Right lung (tissue), 5 donors: ENCODE results near the gene DROSHA. TPM values are rescaled to one million over a fixed set of nuclear protein-coding genes. Genes with fewer than 3 reads are reported as not detected.
A peak's percentile ranks its signal among the peaks of the same experiment; 100 is the strongest.

Experiments used
- DNase-seq, 2 donors: peaks; one replicate each; pipeline ENCODE4 v3.0.0-alpha.2; 2013
- polyA plus RNA-seq, 5 donors: library from polyadenylated mRNA; unstranded; fragments of 120-200 nt; gene quantifications; one replicate each; pipeline versions ENCODE4 v1.2.1 to v1.2.3, GENCODE V29; 2013; ENCODE audit warnings: inconsistent platforms in 1 of 5, low replicate concordance in 1 of 5; ENCODE audit not compliant: insufficient read length in 5 of 5, insufficient read depth in 1 of 5

Gene DROSHA
- polyA plus RNA-seq, 5 donors: 71.6 to 96.6 (median 94.2) TPM

DNA sequence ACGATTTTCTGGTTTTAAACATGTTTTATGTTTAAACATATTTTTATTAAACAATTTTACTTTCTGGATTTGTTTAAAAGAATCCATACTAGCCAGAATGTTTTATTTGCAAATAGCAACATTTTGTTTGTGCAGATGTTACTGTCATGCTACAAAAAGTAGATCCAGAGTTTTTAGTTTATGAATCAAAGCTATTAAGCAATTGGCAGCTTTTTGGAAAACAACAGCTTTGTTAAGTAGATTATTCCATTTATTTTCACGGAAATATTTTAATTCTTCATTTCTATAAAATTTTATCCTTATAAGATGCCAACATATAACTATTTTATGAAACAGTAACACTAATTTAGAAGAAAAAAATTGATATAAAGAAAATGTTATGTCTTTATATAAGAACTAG, 60.9 kb downstream of the DROSHA start:
- DNase-seq: no peak

DNA sequence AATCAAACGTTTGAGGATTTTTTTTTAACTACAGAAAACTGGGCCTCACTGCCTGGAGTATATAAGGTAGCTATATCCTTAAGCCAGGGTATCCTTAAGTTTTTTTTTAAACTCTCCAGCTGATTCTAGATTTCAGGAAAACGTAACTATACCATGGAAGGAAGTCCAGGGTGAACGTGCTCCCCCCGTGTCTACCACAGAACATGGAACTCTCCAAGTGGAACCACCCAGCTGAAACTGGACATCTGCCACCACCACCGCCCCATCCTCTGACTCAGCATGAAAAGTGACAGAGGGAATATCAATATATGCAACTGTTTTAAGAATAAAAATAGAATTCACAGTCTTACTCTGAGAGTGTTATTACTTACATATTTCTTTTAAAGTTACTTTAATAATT, 61.3 kb downstream of the DROSHA start:
- DNase-seq: no peak

DNA sequence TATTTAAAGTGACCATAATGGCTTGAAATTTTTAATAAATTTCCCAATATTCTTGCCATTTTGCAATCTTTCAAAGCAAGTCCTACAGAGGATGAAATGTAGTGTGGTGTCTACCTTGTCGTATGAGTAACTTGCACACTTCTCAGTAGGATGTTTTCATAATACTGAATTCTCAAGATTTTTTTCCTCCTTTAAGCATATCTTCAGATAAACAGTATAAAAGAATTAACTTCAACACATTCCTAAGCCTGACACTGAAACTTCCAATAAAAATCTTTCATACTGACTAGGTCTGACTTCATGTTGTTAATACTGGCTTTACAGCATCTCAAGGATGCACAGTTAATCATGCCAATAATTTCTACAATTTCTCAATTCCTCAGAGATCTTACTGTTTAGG, 62.0 kb downstream of the DROSHA start:
- DNase-seq: no peak

DNA sequence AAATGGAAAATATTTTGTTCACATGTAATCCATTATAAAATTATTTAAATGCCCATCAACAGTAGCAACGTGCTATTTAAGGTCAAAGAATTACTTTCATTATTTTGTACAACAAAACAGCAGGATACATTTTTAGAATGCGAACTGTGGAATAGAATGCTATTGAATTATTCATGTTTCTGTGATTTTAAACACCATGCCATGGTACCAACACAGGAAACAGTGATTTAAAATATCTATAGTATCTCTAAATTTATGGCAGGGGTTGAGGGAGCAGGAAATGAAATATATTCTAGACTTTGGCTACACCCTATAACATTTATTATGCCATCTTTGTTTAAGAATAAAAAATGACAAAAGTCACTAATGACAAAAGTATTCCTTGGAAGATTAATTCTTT, 62.4 kb downstream of the DROSHA start:
- DNase-seq: no peak

DNA sequence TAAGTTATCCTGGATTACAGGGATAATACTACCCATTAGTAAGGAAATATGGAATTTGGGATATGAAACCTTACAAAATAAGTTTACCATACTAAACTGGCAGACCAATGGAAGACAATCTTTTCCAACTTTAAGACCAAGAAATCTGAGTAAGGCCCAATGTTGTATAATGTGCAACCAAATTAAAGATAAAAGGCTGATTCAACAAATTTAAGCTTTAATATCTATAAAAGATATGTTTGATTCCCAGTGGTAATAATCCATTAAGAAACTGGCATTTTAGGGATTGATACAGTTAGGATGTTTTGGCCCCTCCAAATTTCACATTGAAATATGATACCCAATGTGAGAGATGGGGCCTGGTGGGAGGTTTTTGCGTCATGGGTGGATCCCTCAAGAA, 66.6 kb downstream of the DROSHA start:
- no peak for DNase-seq

DNA sequence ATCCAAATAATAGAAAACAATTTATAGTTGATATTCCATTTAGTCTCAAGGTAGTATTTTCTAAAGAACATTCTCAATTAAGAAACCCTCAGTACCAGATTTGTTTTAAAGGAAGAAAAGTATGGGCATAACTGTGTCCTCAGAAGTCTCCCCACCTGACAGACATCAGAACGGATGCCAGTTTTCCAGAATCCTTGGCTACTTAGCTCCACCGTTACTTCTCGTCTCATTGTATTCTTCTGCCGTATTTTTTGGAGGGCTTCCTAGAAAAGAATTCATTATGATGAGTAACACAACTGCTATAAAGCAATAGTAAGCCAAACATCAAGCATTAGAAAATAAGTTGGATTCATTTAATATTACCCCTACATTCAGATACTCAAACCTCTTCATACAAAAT, 67.8 kb downstream of the DROSHA start:
- no peak for DNase-seq

DNA sequence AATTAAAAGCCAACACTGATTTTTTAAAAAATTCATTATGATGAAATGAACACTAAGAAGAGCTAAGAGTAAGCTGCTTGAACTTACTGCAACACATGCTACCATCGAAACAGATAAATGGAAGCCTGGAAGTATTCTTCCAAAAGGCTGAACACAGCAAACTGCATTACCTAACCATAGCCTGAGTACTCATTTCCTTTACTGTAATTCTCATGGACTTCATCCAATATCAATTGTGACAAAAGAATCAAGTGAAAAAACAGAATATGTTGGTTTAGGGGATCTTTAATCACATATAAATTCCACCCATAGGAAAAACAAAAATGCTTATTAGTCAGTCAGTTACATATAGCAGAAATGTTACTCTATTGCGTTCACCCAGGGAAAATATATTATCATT, 68.5 kb downstream of the DROSHA start:
- no peak for DNase-seq

DNA sequence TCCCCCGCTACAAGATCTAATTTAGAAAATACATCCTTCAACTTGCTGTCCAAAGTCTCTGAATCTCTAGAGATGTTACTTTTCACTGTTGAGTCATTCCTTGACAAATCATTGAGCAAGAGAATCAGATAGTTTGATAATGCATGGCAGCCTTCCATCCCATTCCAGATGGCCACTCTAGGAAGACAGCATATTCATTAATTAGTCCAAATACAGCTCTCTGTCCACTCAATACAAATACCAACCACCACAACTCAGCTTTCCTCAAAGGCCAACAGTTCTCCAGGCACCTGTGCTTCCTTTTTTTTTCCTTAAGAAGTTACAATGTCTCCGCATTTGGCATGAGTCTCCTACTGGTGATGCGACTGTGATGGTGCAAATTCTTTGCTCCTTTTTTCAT, 72.3 kb downstream of the DROSHA start:
- DNase-seq: no peak

DNA sequence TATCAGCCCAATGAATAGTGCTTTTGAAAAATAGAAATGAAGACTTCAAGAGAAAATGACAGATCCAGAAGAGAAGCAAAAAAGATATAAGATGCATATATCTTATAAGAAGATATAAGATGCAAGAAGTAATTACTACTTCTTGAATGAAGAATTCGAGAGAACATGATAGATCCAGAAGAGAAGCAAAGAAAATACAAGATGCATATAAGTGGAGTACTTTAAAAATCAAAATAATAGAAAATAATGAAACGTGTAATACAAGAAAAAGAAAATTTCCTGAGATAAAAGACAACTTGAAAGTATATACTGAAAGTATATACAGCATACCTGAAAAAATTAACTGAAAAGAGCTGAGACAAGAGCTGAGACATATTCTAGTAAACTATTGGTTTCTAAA, 76.7 kb downstream of the DROSHA start:
- DNase-seq: no peak

DNA sequence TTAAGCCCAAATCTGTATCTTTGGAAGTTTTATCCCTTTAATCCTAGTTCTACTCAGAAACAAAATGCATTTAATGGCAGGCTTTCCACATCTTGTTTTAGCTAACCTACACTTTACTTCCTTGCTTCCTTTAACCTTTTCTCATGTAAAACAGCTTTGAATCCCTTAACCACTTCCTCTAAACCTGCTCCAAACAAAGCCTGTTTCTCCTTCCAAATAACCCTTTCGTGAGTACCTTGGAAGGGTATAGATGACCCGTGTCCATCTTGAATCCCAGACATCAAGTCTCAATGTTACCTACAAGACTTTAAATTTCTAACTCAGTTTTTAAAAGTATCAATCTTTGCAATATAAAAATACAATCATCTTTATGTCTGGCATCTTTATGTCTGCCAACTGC, 78.4 kb downstream of the DROSHA start:
- DNase-seq: no peak

DNA sequence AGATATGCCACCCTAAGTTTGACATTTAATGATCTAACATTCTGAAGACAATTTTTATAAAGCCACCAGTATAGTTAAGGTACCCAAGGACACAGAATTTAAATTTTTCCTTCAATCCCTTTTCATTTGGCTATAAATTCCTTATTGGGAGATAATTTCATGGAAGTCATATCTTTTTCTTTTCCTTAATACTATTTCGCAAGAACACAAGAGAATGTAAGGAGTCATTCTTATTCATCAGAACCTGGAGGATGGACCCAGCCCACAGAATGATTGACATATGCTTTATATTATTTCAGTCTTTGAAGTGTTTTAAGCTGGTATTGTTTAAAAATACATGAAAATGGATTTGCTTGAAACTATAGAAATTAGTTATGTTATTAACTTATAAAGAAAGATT, 79.6 kb downstream of the DROSHA start:
- no peak for DNase-seq

DNA sequence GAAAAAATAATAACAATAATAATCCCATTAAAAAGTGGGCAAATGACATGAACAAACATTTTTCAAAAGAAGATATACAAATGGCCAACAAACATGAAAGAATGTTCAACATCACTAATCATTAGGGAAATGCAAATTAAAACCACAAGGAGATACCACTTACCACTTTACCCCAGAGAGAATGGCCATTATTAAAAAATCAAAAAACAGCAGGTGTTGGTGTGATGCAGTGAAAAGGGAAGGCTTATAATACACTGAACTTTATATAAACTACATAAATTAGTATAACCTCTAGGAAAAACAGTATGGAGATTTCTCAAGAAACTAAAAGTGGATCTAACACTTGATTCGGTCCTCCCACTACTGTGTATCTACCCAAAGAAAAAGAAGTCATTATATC, 81.9 kb downstream of the DROSHA start:
- no peak for DNase-seq

DNA sequence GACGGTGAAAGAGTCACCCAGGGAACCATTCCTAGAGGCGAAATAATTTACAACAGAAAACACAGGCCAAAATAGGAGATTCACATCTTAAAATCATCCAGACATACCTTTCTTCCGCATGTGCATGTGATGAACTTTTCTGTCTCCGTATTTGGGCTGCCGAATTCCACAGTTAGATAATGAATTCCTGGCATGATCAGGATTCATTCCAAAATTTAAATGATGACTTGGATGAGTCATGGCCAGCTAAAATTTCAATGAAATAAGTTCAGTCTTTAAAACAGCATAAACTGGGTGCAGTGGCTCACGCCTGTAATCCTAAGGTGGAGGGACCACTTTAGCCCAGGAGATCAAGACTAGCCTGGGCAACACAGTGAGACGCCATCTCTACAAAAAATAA, 82.7 kb downstream of the DROSHA start:
- DNase-seq: no peak

DNA sequence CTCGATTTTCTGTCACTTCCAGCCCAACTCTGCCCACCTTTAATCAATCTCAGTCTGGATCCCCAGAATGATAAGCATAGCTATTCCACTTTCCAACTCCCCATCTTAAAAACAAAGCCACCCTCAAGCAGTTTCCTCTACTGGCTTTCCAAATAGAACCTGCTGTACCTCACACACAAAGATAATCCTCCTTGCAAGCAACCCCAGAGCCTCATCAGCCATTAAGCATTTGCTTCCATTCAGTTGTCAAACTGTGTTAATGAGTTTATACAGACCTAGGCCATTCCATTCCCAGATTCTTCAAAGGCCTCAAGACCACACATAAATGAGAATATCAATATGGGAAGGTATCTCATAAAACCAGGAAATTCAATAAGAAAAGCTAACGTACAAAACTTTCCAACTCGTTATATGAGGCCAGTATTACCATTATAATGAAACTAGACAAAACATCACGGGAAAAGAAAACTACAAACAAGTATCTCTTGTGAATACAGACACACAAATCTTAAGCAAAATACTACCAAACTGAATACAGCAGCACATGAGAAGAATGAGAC, 86.8 kb downstream of the DROSHA start:
- no peak for DNase-seq

DNA sequence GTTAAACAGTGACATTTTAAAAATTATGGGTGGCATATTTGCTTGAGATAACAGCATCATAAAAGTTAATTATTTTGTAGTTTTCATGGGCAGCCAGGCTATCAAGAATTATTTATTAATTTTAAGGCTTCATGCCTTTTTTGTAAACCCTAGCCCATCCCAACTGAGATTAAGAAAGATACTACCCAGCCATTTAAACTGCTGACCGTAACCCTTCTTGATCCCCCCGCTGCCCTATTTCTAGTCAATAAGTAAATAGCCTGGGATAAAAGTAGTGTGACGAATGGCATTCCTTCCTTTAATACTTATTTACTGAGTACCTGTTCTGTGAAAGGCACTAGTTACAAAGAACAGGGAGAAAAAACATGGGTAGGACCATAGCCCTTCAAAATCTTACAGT, 88.3 kb downstream of the DROSHA start:
- no peak for DNase-seq

DNA sequence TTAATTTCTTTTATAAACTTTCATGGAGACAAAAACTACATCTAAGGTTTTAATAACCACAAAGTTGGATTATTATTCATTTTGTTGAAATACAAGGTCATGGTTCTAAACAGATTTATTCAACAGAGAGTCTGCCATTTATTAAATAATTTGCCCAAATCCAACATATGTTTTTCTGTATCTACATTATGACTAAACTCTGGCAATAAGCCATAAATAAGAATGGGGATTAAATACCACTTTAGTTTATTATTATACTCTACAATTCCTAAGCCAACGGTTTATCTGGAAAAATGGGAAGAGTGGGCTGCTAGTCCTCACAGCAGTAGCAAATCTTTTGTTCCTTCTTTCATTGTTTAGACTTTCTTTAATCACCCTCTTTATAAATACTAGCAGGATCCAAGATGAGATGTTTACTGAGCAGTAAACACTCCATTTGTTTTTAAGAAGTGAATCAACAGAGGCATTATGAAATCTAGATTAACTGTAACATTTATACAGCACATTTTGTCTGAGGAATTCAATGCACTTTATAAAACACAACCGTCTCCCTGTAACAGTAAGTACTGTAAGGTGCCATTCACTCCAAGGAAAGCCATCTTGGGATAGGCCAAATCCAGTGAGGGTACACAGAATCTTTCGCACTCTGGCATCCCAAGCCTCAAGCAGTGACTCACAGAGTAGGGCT, 89.7 kb downstream of the DROSHA start:
- peak; percentile 58 to 65 for DNase-seq

DNA sequence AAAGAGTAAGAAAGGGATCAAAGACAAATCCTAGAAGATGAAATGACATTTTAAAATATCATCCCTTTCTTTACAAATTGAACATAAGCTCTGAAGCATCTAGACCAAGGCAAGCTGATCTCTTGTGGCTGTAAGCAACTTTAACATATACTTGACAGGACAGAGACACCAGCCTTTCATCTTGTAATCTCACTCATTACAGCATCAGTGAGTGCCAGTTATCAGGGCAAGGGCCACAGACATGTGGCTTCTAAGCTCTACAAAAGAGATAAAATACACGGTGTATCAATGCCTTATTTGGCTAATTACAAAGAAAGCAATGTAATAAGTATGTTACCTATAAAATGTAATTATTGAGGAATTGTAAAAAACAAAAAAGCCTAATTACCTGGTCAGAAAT, 95.0 kb downstream of the DROSHA start:
- DNase-seq: no peak

DNA sequence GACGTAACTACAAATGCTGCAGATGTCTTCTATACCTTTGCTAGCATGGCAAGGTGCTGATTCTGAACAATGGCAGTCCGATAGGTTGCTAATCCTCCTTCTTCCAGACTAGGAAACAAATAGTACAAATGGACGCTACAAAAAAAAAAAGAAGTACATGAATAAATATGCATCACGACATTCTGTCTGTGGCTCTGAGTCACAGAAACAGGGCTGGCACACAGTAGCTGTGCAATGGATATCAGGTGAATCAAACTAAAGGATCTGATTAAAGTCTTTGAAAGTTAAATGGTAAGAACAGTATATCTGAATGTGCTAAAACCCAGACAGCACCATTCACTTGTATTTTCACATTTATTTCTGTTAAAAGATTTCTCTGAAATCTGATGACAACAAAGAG, 96.2 kb downstream of the DROSHA start:
- no peak for DNase-seq

DNA sequence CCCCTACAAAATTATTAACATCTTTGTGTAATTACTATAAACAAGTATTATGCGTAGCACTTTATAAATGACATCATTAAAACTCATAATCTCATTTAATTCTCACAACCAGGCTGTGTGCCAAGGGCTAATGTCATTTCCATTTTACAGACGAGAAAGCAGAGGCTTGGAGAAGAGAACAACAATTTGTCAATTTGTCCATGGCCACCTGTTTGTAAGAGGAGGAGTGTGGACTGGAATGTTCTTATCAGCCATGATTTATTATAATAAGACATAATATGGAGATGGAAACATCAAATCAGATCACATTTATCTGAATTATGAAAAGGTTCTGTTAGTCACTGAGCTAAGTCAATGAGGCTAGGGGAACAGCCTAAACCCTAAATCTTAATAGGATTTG, 97.0 kb downstream of the DROSHA start:
- no peak for DNase-seq

DNA sequence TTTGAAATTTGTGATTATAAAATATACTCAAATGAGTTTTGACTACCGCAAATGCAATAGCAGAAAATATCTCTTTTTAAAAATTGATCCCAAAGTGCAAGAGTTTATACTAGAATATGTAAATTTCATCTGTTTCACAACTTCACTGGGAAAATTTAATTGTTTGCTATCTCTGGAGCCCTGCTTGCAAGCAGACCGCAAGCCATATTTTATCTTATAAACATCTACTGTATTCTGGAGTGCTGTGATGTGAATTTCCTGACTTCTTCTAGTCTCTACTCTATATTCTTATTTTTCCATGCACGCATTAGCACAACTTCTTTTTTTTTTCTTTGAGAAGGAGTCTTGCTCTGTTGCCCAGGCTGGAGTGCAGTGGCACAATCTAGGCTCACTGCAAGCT, 98.7 kb downstream of the DROSHA start:
- DNase-seq: no peak

DNA sequence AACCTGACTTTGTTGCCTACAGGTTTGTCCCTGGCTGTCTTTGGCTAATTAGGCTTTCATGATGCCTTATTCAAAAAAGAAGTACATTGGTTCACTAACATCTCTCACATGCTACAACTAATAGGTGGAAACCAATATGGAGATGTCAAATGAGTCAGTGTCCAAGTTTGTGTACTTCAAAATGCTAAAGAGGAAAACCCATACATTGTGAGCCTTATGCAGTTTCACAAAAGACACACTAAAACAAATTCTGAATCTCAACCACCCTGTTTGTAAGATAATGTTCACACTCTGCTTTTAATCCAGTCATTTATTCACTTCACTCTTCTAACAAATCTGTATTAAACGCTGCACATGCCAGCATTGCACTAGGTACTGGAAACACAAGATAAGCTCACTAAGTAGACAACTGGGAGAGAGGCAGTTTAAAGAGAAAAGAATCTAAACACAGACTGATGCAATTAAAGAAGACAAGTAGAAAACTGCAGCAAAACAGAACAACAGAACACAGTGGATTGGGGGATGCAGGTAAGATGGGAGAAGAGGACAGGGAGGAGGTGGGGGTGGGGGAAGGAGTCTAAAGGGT, 104.1 kb downstream of the DROSHA start:
- no peak for DNase-seq

DNA sequence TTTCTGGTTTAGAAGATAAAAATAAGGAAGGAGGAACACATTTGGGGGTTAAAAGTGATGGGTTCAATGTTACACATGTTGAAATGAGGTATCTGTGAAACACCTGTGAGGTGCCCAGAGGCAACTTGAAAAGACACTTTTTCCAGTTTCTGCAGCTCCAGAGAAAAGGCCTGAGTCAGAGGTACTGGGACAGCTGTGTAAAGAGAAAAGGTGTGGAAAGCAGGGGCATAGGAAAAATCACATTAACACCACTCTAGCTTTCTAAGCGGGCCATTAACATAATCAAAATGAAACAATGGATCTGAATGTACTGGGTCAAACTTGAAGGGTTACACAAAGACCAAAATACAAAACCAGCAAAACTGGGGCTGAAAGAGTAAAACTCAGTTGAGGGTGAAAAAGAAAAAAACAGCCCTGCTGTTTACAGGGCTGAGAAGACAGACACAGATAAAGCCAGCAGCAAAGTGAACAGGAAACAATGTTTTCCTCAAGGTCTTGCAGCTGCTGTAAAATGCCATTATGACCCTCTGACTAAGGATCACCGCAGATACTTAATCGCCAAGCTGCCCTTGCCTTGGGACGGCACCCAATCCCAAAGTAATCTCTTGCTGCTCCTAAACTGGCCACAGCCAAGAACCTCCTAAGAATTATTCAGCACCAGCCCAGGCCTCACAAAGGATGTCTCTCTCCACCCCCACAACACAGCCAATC, 104.7 kb downstream of the DROSHA start:
- no peak for DNase-seq
